HL-60/S4 treated with phorbol 12-myristate 13-acetate at 8.2 ng/mL for 4 days and 3 days (cell line): ENCODE results near the gene SMYD4.
"Not testable (repeated sequence)": the region's sequence is repeated elsewhere in the genome, so short reads cannot be mapped to it uniquely, and the experiment has no call there.

Experiments
- in situ Hi-C: fragments of 300-500 bp; cut with MboI; formaldehyde crosslinking; loops from 2 replicates; pipeline ENCODE4 v1.15.0; 2022; ENCODE audit warnings: low sequenced_read_pairs

The SMYD4 gene

GRCh38 chr17:1834380-1835149 is 4.9 kb upstream of the SMYD4 start:
- in situ Hi-C loops = no loop called here

- in situ Hi-C loops = no loop called here
These were observed 586 bp upstream of the SMYD4 start for GRCh38 chr17:1830288-1830687.

DNA sequence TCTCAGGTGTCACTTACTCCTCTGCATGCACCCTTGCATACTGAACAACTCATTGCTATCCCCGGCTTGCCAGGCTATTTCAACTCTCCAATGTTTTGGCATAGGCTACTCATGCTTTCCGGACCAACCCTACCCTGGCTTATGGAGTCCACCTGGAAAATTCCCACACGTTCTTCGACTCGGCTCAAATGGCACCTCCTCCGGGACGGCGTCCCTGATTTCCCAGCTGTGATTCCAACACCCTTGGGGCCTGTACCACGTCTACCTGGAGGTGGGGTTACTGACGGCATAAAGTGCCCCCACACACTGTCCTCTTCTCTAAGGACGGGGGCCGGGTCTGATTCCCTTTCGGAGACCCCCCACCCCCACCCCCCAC is 498 bp downstream of the SMYD4 start:
- in situ Hi-C loops = no loop called here

- in situ Hi-C loops = no loop called here
These were observed 9.0 kb downstream of the SMYD4 start for GRCh38 chr17:1820528-1821252.

GRCh38 chr17:1813088-1813487 is 16.6 kb downstream of the SMYD4 start:
- in situ Hi-C loops = no loop called here

GRCh38 chr17:1810450-1811103 is 19.1 kb downstream of the SMYD4 start:
- in situ Hi-C loops = no loop called here

GRCh38 chr17:1809815-1810214 is 19.9 kb downstream of the SMYD4 start:
- in situ Hi-C loops = not testable (repeated sequence)

- in situ Hi-C loops = no loop called here
These were observed 21.1 kb downstream of the SMYD4 start for GRCh38 chr17:1808644-1809043.

GRCh38 chr17:1807890-1808289 is 21.8 kb downstream of the SMYD4 start:
- in situ Hi-C loops = no loop called here

- in situ Hi-C loops = no loop called here
These were observed 26.4 kb downstream of the SMYD4 start for GRCh38 chr17:1803280-1803679.

DNA sequence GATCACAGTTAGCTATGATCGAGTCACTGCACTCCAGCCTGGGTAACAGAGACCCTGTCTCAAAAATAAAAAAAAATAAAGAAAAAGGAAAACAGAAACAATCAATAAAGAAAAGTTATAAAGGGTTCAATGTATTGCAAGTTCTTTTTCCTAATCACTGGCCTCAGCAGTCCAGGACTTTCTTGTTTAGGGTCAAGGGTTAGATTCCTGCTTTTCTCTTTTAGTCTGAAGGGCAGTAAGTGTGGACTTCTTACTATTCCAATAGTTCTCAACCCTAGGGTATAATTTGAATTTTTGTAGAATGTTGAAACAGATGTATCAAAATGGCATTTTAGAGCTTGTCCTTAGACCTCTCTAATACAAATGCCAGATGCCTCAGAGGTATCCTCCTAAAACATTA is 27.3 kb downstream of the SMYD4 start:
- in situ Hi-C loops = no loop called here

GRCh38 chr17:1800712-1801111 is 29.0 kb downstream of the SMYD4 start:
- in situ Hi-C loops = no loop called here

DNA sequence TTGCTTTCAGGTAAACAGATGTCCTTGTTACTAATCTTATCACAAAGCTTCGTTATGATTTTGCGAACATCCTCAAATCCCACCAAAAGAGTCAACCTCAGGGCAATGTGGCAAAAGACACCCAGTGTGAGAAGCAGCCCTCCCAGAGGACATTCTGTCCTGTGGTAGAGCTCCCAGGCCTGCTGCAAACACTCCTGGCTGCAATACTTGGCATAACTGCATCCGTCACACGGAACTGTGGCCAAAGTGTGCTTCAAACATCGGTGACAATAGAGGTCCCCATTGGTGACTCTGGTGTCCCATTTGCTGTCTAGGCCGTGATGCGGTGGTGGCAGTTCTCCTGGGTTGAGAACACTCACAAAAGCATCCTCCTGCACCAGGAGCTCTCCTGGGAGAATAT is 29.5 kb downstream of the SMYD4 start:
- in situ Hi-C loops = no loop called here

- in situ Hi-C loops = not testable (repeated sequence)
These were observed 31.9 kb downstream of the SMYD4 start for GRCh38 chr17:1797846-1798245.

DNA sequence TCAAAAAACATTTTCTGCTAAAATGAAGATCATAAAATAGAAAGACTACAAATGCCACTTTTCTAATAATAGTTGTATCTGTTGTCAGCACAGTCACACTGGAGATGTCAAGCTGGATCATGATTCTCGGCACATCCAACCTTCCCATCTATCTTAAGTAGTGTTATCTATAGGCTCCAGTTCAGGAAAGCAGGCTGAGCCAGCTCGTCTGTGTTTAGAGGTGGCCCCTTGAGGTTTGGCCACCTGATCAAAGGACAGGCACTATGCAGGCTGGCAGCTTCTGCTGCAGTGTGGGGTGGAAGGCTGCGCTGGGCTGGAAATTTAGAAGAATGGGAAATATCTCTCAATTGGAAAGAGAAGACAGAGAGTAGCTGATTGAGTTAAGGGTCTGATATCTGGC is 32.4 kb downstream of the SMYD4 start:
- in situ Hi-C loops = no loop called here

GRCh38 chr17:1796800-1797199 is 32.9 kb downstream of the SMYD4 start:
- in situ Hi-C loops = no loop called here

GRCh38 chr17:1793447-1793806 is 36.3 kb downstream of the SMYD4 start:
- in situ Hi-C loops = no loop called here

GRCh38 chr17:1792495-1793446 is 36.9 kb downstream of the SMYD4 start:
- in situ Hi-C loops = no loop called here

GRCh38 chr17:1789936-1790335 is 39.8 kb downstream of the SMYD4 start:
- in situ Hi-C loops = no loop called here

DNA sequence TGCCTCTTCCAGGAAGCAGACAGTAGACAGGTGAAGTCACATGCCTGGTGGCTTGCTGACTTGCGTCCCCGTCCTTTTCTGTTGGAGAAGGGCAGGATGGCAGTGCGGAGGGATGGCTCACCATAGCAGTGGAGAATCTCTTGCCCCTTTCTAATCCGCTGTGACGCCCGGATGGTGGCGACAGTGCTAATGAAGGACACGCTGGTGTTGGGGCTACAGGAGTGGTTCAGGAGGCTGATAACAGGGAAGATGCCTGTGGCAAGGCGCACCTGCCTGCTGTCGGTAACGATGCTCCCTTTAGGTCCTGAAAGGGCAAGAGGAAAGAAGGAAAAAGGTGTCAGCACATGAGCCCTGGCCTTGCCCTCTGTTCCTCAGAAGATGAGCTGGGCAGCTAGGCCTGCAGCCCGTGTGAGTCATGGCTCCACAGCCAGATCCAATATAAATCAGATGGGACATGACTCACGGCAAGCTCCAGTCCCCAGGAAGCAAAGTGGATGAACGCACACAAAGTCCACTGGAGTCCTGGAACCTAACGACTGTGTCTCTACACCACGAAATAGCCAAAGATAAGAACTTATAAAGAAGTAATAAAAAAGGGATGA is 42.3 kb downstream of the SMYD4 start:
- in situ Hi-C loops = no loop called here

- in situ Hi-C loops = no loop called here
These were observed 43.0 kb downstream of the SMYD4 start for GRCh38 chr17:1786708-1787107.
